Upper lobe of right lung (tissue), 1 donor: Measurements from ENCODE around the gene DNASE1L2. TPM values are rescaled to one million over a fixed set of nuclear protein-coding genes. Genes with fewer than 3 reads are reported as not detected.

Source experiments
- ATAC-seq: fragments of 200-7000 bp; cut with Tn5 transposase; one replicate; pipeline ENCODE4 v1.9.1; 2020; ENCODE audit warnings: mild to moderate bottlenecking, moderate library complexity
- DNase-seq: peaks from one replicate; pipeline ENCODE4 v3.0.0-alpha.2; 2020
- H3K27ac ChIP-seq: fragments of 200-600 bp; one replicate; pipeline ENCODE4 v1.8.0; 2022
- H3K27me3 ChIP-seq: fragments of 200-600 bp; one replicate; pipeline ENCODE4 v1.8.0; 2022; ENCODE audit warnings: mild to moderate bottlenecking
- H3K36me3 ChIP-seq: fragments of 200-600 bp; one replicate; pipeline ENCODE4 v1.8.0; 2022
- H3K4me1 ChIP-seq: fragments of 200-600 bp; one replicate; pipeline ENCODE4 v1.8.0; 2022
- H3K4me3 ChIP-seq: fragments of 200-600 bp; one replicate; pipeline ENCODE4 v1.8.0; 2022; ENCODE audit warnings: mild to moderate bottlenecking
- H3K9me3 ChIP-seq: fragments of 200-600 bp; one replicate; pipeline ENCODE4 v1.8.0; 2022
- CTCF ChIP-seq: fragments of 200-600 bp; IDR thresholded peaks from one replicate; pipeline ENCODE4 v1.8.0; 2022; ENCODE audit warnings: antibody characterized with exemption
- intact Hi-C: fragments of 100-400 bp; cut with DNase I; formaldehyde crosslinking; loops from one replicate; pipeline ENCODE4 v1.11.0; 2022
- total RNA-seq: library from RNA; stranded (reverse); fragmentation: NEBNext Ultra II Directional; extraction: Animal tissue kit (Norgen Biotek cat#: 25700); gene quantifications from one replicate; pipeline ENCODE4 v1.2.1, GENCODE V29; 2021
- donor health status: DM: no; HTN: yes; CAD: no; lungs with severe emphysema.

The DNASE1L2 gene
- total RNA-seq, 1 donor from 2014 or later = 0.78 TPM

- no peak overlapping the region for H3K27ac ChIP-seq
- H3K4me3 ChIP-seq = no peak overlapping the region
- intact Hi-C loops = no loop called here
- no peak for TF ChIP-seq CTCF
- no peaks in the 10 kb centered on the region for H3K27me3 ChIP-seq
- H3K36me3 ChIP-seq = peaks cover 52% of the 10 kb centered on the region
- DNase-seq = no peak
- ATAC-seq = no peak
- no peaks in the 10 kb centered on the region for H3K9me3 ChIP-seq
- H3K4me1 ChIP-seq = peaks cover 19% of the 10 kb centered on the region
Observed at GRCh38 chr16:2229091-2229490, 7.2 kb upstream of the DNASE1L2 start.

- intact Hi-C loops = no loop called here
Observed at GRCh38 chr16:2229632-2230250, 6.5 kb upstream of the DNASE1L2 start.

GRCh38 chr16:2230376-2230775 is 5.9 kb upstream of the DNASE1L2 start:
- Histone ChIP-seq H3K4me1 (peaks cover 6% of the 10 kb centered on the region), H3K9me3 (no peaks in the 10 kb centered on the region), H3K4me3 (no peak overlapping the region), H3K27me3 (no peaks in the 10 kb centered on the region), H3K36me3 (peaks cover 65% of the 10 kb centered on the region), H3K27ac (no peak overlapping the region)
- intact Hi-C loops = no loop called here
- no peak for DNase-seq
- TF ChIP-seq CTCF = no peak
- no peak for ATAC-seq

More at GRCh38 chr16:2229632-2230250, 6.5 kb upstream of the DNASE1L2 start:
- Histone ChIP-seq H3K4me3 (no peak overlapping the region), H3K27ac (no peak overlapping the region), H3K36me3 (peaks cover 59% of the 10 kb centered on the region), H3K9me3 (no peaks in the 10 kb centered on the region), H3K27me3 (no peaks in the 10 kb centered on the region), H3K4me1 (peaks cover 12% of the 10 kb centered on the region)
- ATAC-seq (no peak), DNase-seq (no peak)
- no peak for TF ChIP-seq CTCF

- Histone ChIP-seq H3K36me3 (peaks cover 69% of the 10 kb centered on the region), H3K27me3 (peaks cover 7% of the 10 kb centered on the region), H3K9me3 (no peaks in the 10 kb centered on the region), H3K27ac (no peak overlapping the region), H3K4me1 (peaks cover 3% of the 10 kb centered on the region), H3K4me3 (no peak overlapping the region)
- ATAC-seq (no peak), DNase-seq (no peak)
- TF ChIP-seq CTCF = no peak
- intact Hi-C loops = no loop called here
Observed at GRCh38 chr16:2231016-2231931, 5.0 kb upstream of the DNASE1L2 start.

- no peak for ATAC-seq
- Histone ChIP-seq H3K27ac (no peak overlapping the region), H3K36me3 (peaks cover 69% of the 10 kb centered on the region), H3K27me3 (peaks cover 18% of the 10 kb centered on the region), H3K4me3 (no peak overlapping the region), H3K9me3 (no peaks in the 10 kb centered on the region), H3K4me1 (peaks cover 13% of the 10 kb centered on the region)
- DNase-seq = no peak
- no peak for TF ChIP-seq CTCF
- intact Hi-C loops = no loop called here
Observed at GRCh38 chr16:2232094-2232990, 3.9 kb upstream of the DNASE1L2 start.
